Keratinocyte (primary cell): ENCODE measurements around the gene CHSY3.

Experiments used
- EZH2 ChIP-seq: IDR thresholded peaks from one replicate; pipeline ENCODE4 v1.6.1; 2012; ENCODE audit warnings: inconsistent platforms, mild to moderate bottlenecking, low read length, moderate library complexity
- TF ChIP-seq, protein P1 (sequence below), 3 experiments: IDR thresholded peaks in 1 of 3; conservative IDR thresholded peaks in 1 of 3; optimal IDR thresholded peaks in 1 of 3; 2 replicates in 2 of 3; 3 replicates in 1 of 3; pipeline versions ENCODE3 to v1.5.1; 2011; ENCODE audit warnings: low read length in 3 of 3, mild to moderate bottlenecking in 3 of 3, moderate library complexity in 2 of 3, control low read depth in 1 of 3, inconsistent platforms in 1 of 3; ENCODE audit not compliant: insufficient read depth in 2 of 3; ENCODE audit errors: extremely low read depth in 1 of 3

DNA sequence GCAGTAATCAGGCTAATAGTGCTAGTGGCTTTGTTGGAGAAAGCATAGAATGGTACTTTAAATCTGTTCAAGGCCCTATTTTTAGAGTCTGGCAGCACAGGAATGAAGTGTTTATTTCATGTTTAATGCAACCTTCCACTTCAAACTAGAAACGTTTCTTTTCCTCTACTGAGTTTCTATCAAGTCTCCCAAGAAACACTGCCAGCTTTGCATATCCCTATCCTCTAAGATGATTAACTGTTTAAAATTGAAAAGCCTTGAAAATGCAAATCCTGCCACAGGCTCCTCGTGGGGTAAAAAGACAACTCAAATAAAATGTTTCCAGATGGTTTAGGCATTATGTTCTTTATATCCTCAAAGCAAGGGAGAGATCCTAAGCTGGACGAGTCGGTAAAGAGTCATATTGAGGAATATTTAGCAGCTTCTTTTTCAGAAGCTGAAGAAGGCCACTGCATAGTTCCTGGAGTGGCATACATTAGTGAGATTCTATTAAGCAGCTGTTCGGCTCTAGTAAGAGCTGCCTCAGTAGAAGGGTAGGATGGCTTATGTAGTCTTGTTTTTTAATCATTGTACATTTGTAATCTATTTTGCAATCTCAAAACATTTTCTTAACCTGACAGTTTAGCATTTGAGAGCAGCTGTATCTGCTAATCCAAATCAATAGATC, 251.2 kb downstream of the CHSY3 start:
- TF ChIP-seq, protein P1, sequence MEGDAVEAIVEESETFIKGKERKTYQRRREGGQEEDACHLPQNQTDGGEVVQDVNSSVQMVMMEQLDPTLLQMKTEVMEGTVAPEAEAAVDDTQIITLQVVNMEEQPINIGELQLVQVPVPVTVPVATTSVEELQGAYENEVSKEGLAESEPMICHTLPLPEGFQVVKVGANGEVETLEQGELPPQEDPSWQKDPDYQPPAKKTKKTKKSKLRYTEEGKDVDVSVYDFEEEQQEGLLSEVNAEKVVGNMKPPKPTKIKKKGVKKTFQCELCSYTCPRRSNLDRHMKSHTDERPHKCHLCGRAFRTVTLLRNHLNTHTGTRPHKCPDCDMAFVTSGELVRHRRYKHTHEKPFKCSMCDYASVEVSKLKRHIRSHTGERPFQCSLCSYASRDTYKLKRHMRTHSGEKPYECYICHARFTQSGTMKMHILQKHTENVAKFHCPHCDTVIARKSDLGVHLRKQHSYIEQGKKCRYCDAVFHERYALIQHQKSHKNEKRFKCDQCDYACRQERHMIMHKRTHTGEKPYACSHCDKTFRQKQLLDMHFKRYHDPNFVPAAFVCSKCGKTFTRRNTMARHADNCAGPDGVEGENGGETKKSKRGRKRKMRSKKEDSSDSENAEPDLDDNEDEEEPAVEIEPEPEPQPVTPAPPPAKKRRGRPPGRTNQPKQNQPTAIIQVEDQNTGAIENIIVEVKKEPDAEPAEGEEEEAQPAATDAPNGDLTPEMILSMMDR (optimal IDR thresholded peaks at IDR 0.05 in 1 of 3, IDR thresholded peaks at IDR 0.05 in 1 of 3, conservative IDR thresholded peaks at IDR 0.05 in 1 of 3; ENCODE audit: extremely low read depth in 1 of 3, insufficient read depth in 2 of 3, low read length in 3 of 3), result no peak
- TF ChIP-seq EZH2, result no peak
